GM18526 (cell line): Measurements from ENCODE around the gene DUOX1.

Source experiments
- POLR2A ChIP-seq: IDR thresholded peaks from 3 replicates; pipeline ENCODE4 v1.6.1; 2011; ENCODE audit not compliant: insufficient read length; ENCODE audit errors: extremely low read depth

DUOX1 gene

GRCh38 chr15:45129651-45130129 is at the start of gene DUOX1, which contains the start of gene DUOXA1:
Gene DUOX1, plus strand, starts transcription at chr15:45129994. Its CDS starts 1,973 bp downstream, at chr15:45131967.
Gene DUOXA1, minus strand, starts transcription at chr15:45129879. Its CDS starts 6,865 bp downstream, at chr15:45123014.
- TF ChIP-seq POLR2A: no peak

- no peak for TF ChIP-seq POLR2A
These were observed 46.6 kb upstream of the DUOX1 start for GRCh38 chr15:45083223-45083622.

GRCh38 chr15:45084163-45084562 is 45.6 kb upstream of the DUOX1 start:
- TF ChIP-seq POLR2A: no peak

GRCh38 chr15:45087513-45087912 is 42.3 kb upstream of the DUOX1 start:
- TF ChIP-seq POLR2A: no peak

- TF ChIP-seq POLR2A: no peak
These were observed 40.7 kb upstream of the DUOX1 start for GRCh38 chr15:45088801-45089711.

- no peak for TF ChIP-seq POLR2A
These were observed 40.0 kb upstream of the DUOX1 start for GRCh38 chr15:45089712-45090373.

GRCh38 chr15:45091161-45091560 is 38.6 kb upstream of the DUOX1 start:
- no peak for TF ChIP-seq POLR2A

GRCh38 chr15:45091576-45091975 is 38.2 kb upstream of the DUOX1 start:
- no peak for TF ChIP-seq POLR2A

- TF ChIP-seq POLR2A: no peak
These were observed 36.8 kb upstream of the DUOX1 start for GRCh38 chr15:45093013-45093412.

- TF ChIP-seq POLR2A: no peak
These were observed 36.0 kb upstream of the DUOX1 start for GRCh38 chr15:45093622-45094357.

GRCh38 chr15:45094358-45094730 is 35.5 kb upstream of the DUOX1 start:
- TF ChIP-seq POLR2A: no peak

GRCh38 chr15:45095661-45096060 is 34.1 kb upstream of the DUOX1 start:
- no peak for TF ChIP-seq POLR2A

GRCh38 chr15:45097466-45097865 is 32.3 kb upstream of the DUOX1 start:
- no peak for TF ChIP-seq POLR2A

- TF ChIP-seq POLR2A: no peak
These were observed 30.1 kb upstream of the DUOX1 start for GRCh38 chr15:45099549-45100165.
